Measurements from ENCODE around the gene TMEM69.
"Not testable (repeated sequence)": the region's sequence is repeated elsewhere in the genome, so short reads cannot be mapped to it uniquely, and the experiment has no call there.

Gene TMEM69

GRCh38 chr1:45678489-45678888 lies 9.5 kb upstream of the TMEM69 start:
- no peak for DNase-seq

- DNase-seq, result no peak
Measured at GRCh38 chr1:45679123-45679522, 8.9 kb upstream of the TMEM69 start.

GRCh38 chr1:45682942-45683341 lies 5.0 kb upstream of the TMEM69 start:
- DNase-seq, result no peak

- no peak for DNase-seq
Measured at GRCh38 chr1:45684402-45684801, 3.6 kb upstream of the TMEM69 start.

- no peak for DNase-seq
Measured at GRCh38 chr1:45685308-45686014, 2.5 kb upstream of the TMEM69 start.

GRCh38 chr1:45686015-45686287 lies 2.0 kb upstream of the TMEM69 start:
- peak; percentile 33 for DNase-seq

GRCh38 chr1:45686288-45687013 lies 1.5 kb upstream of the TMEM69 start, which contains the start of gene GPBP1L1:
GPBP1L1 (minus strand) TSS chr1:45686533; CDS start chr1:45659087, 27,446 bp downstream.
- peak; percentile 86 for DNase-seq

- DNase-seq, result peak; percentile 94
Measured at GRCh38 chr1:45687014-45687753, 797 bp upstream of the TMEM69 start.

- not testable (repeated sequence) for DNase-seq
Measured at GRCh38 chr1:45693811-45694210, 5.8 kb downstream of the TMEM69 start.

GRCh38 chr1:45694823-45695222 lies 6.8 kb downstream of the TMEM69 start:
- DNase-seq, result no peak

GRCh38 chr1:45704637-45705036 lies 16.7 kb downstream of the TMEM69 start:
- no peak for DNase-seq

- DNase-seq, result no peak
Measured at GRCh38 chr1:45713711-45714110, 25.7 kb downstream of the TMEM69 start.

- no peak for DNase-seq
Measured at GRCh38 chr1:45716700-45717099, 28.7 kb downstream of the TMEM69 start.

- not testable (repeated sequence) for DNase-seq
Measured at GRCh38 chr1:45717386-45717785, 29.4 kb downstream of the TMEM69 start.

GRCh38 chr1:45718289-45718688 lies 30.3 kb downstream of the TMEM69 start:
- DNase-seq, result no peak

- DNase-seq, result no peak
Measured at GRCh38 chr1:45721207-45721606, 33.2 kb downstream of the TMEM69 start.

- no peak for DNase-seq
Measured at GRCh38 chr1:45722809-45723208, 34.8 kb downstream of the TMEM69 start.

GRCh38 chr1:45723248-45723930 lies 35.4 kb downstream of the TMEM69 start:
- DNase-seq, result no peak

GRCh38 chr1:45726007-45726406 lies 38.0 kb downstream of the TMEM69 start:
- DNase-seq, result not testable (repeated sequence)

- no peak for DNase-seq
Measured at GRCh38 chr1:45730075-45730779, 42.2 kb downstream of the TMEM69 start.

- DNase-seq, result no peak
Measured at GRCh38 chr1:45730780-45731319, 42.9 kb downstream of the TMEM69 start.

GRCh38 chr1:45739137-45739536 lies 51.2 kb downstream of the TMEM69 start:
- no peak for DNase-seq

Measured in activated gamma-delta T cell (primary cell).